Vagina (tissue), 2 donors: Measurements from ENCODE around the gene TGFB1.

Experiments used
- CTCF ChIP-seq, 3 experiments: fragments of 450-650 bp in 2 of 3; fragments of 200-600 bp in 1 of 3; sonication (generic) in 1 of 3; IDR thresholded peaks; one replicate each; pipeline ENCODE4 v1.5.1; 2017 to 2019; ENCODE audit warnings: antibody characterized with exemption in 3 of 3, mild to moderate bottlenecking in 2 of 3, moderate library complexity in 2 of 3
- POLR2A ChIP-seq, 2 donors: fragments of 450-650 bp; IDR thresholded peaks; one replicate each; pipeline ENCODE4 v1.6.1; 2017; ENCODE audit warnings: antibody characterized with exemption in 2 of 2, mild to moderate bottlenecking in 2 of 2, moderate library complexity in 2 of 2
- POLR2AphosphoS5 ChIP-seq, 2 donors: sonication (generic); formaldehyde crosslinking; IDR thresholded peaks; one replicate each; pipeline ENCODE4 v1.9.0; 2017; ENCODE audit warnings: antibody characterized with exemption in 2 of 2, mild to moderate bottlenecking in 2 of 2, low read depth in 1 of 2; ENCODE audit not compliant: insufficient read depth in 1 of 2

- TF ChIP-seq CTCF (IDR thresholded peaks at IDR 0.05) = no peak
- no peak for TF ChIP-seq POLR2A (IDR thresholded peaks at IDR 0.05)
- TF ChIP-seq POLR2AphosphoS5 (IDR thresholded peaks at IDR 0.05; ENCODE audit: insufficient read depth in 1 of 2, low read depth in 1 of 2) = no peak
Measured at GRCh38 chr19:41341669-41342490, 11.8 kb downstream of the TGFB1 start.
